GM21825 (cell line): ENCODE results near the gene SPATA9.
A peak's percentile ranks its signal among the peaks of the same experiment; 100 is the strongest.

ENCODE experiments used
- ATAC-seq: cut with Tn5 transposase; IDR thresholded peaks from one replicate; pipeline ENCODE4 v1.9.1; 2021; ENCODE audit warnings: mild to moderate bottlenecking, moderate library complexity; ENCODE audit not compliant: unreplicated experiment

Gene SPATA9

DNA sequence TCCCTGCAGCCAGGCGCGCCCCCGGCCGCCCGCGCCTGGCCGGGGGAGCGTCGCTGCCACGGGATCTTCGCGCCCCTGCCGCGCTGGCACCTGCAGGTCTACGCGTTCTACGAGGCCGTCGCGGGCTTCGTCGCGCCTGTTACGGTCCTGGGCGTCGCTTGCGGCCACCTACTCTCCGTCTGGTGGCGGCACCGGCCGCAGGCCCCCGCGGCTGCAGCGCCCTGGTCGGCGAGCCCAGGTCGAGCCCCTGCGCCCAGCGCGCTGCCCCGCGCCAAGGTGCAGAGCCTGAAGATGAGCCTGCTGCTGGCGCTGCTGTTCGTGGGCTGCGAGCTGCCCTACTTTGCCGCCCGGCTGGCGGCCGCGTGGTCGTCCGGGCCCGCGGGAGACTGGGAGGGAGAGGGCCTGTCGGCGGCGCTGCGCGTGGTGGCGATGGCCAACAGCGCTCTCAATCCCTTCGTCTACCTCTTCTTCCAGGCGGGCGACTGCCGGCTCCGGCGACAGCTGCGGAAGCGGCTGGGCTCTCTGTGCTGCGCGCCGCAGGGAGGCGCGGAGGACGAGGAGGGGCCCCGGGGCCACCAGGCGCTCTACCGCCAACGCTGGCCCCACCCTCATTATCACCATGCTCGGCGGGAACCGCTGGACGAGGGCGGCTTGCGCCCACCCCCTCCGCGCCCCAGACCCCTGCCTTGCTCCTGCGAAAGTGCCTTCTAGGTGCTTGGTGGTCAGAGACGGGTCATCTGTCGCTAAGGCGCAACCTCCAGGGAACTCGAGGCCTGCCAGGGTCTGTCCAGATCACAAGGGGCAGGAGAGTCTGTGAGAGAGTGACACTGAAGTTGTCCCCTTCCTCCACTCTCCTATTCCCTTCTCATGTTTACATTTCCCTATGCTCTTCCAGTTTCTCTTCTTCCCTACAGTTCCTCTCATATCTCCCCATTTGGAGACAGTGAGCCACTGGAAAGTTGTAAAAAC is 61.6 kb downstream of the SPATA9 start:
- ATAC-seq: peak; percentile 50

DNA sequence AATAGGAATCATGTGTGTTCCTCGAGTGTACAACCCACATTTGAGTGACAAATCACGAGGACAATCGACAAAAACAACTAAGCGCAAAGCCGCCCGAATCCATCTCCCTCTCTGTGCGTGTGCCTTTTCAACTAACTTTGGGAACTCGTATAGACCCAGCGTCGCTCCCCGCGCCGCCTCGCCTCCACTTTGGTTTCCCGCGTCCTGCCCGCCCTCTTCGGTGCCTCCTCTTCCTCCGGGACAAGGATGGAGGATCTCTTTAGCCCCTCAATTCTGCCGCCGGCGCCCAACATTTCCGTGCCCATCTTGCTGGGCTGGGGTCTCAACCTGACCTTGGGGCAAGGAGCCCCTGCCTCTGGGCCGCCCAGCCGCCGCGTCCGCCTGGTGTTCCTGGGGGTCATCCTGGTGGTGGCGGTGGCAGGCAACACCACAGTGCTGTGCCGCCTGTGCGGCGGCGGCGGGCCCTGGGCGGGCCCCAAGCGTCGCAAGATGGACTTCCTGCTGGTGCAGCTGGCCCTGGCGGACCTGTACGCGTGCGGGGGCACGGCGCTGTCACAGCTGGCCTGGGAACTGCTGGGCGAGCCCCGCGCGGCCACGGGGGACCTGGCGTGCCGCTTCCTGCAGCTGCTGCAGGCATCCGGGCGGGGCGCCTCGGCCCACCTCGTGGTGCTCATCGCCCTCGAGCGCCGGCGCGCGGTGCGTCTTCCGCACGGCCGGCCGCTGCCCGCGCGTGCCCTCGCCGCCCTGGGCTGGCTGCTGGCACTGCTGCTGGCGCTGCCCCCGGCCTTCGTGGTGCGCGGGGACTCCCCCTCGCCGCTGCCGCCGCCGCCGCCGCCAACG is 62.5 kb downstream of the SPATA9 start, which contains the start of gene GPR150:
Gene GPR150, plus strand, starts transcription at position 58 of the 840 bp plus-strand sequence. Its CDS starts 189 bp downstream, at position 247.
- peak; percentile 77 for ATAC-seq

DNA sequence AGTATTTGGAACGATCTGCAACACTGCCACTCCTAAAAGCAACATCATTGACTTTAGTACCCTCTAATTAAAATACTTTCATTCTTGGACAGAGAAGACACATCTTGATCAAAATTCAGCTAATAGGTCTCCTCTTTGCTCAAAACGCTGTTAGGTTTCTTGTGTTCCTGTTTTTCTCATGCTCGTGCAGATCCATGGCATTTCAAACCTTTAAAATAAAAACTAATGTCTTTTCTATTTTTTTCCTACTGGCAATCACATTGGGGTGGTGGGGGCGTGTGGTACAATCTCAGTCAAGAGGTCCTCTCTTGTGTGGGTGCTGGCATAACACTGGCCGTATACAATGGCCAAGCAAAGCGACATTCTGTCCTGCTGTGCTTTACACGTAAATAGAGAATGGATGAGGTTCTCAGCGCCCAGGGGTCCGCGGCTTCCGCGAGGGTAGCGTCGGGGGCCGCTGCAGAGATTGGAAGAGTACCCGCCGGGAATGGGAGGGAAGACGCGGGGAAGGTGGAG is 63.2 kb downstream of the SPATA9 start:
- ATAC-seq: no peak

DNA sequence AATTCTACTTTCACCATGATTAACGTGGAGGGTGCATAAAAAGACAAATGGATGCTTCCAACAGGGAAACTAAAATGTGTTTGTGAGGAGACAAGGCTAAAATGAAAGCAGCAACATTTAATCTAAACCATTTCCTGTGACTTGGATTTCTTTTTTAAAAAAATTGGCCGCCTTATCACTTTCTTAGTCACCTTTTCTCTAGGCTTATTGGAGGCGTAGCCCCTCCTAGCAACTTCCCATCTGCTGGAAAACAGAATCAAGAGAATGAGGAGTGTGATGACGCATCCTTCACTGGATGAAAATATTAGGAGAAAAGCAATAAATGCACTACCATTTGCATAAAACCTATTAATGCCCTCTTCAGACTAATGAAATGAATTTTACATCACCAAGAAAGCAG is 63.7 kb downstream of the SPATA9 start:
- no peak for ATAC-seq

DNA sequence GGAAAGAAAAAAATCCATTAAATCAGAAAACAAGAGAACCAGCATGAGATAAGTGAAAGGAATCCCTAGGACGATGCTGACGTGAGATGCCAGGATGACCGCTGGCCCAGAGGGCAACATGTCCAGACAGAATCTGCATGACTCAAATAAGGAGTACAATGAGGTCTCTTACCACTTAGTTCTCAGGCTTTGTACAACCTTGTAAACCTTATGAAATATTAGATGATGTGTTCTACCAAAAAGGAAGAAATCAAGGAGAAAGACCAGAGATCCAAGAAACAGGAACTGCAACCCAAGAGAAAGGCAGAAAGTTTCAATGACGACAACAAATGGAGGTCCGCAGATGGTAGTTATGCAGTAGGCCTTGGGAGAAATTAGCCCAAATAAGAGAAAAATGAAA is 65.7 kb downstream of the SPATA9 start:
- ATAC-seq: no peak

DNA sequence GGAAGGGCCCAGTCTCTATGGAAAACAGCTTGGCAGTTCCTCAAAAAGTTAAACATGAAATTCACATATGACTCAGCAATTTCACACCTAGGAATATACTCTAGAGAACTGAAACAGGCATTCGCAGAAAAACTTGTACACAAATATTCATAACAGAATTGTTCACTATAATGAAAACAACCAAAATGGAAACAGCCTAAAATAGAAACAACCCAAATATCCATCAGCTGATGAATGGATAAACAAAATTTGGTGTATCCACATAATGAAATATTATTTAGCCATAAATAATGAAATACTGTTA is 67.7 kb downstream of the SPATA9 start:
- ATAC-seq: no peak

DNA sequence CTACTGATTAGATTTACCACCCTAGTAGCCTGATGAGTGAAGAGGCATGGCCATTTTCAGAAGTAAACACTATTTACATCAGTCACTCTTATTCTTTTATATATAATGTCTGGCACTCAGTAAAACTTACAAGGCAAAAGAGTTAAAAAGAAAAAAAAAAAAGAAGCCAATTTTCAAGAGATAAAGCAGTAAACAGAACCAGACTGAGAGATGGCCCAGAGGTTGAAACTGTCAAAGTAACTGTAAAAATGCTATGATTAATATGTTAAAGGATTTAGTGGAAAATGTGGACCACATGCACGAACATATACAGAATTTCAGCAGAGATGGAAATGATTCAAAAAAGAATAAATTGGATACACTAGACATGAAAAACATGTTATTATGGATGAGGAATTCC is 69.3 kb downstream of the SPATA9 start:
- ATAC-seq: no peak

DNA sequence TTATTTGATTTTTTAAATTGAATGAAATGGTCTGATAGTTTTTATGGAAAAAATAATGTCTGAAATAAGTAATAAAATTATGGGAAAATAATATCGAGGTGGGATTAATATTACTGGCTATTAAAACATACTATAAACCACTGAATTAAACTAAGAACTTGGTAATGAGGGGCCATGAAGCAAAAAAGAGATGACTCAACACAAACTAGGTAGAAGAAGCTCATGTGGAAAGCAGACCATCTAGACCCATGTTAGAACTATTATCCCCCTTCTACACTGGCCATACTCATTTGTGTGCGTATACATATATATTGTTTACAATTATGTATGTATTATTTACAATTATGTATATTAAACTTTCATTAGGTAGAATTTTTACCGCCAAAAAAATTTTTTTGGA is 71.4 kb downstream of the SPATA9 start:
- no peak for ATAC-seq

DNA sequence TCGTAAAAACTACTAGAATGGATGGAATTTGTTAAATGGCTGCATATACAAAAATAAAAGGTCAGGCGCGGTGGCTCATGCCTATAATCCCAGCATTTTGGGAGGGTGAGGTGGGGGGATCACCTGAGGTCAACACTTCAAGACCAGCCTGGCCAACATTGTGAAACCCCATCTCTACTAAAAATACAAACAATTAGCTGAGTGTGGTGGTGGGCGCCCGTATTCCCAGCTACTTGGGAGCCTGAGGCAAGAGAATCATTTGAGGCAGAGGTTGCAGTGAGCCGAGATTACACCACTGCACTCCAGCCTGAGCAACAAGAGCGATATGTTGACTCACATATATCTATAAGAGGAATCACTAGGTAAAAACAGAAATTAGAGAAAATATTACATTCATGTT is 72.2 kb downstream of the SPATA9 start:
- no peak for ATAC-seq

DNA sequence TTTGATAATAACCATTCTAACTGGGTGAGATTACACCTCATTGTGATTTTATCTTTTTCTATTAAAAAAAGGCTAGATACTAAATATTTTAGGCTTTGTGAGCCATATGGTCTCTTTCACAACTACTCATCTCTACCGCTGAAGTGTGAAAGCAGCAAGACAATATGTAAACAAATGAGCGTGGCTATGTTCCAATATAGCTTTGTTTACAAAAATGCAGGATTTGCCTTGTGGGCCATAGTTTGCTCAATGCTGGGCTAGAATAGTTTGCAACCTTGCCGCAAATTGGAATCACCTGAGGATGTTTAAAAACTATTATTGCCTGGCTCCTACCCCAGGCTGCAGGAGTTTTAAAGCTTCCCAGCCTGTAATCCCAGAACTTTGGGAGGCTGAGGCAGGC is 73.1 kb downstream of the SPATA9 start:
- ATAC-seq: no peak
